GM19468 (cell line): ENCODE data around the gene FIGLA.

ENCODE experiments used
- ATAC-seq: cut with Tn5 transposase; IDR thresholded peaks from one replicate; pipeline ENCODE4 v1.9.1; 2021; ENCODE audit warnings: mild to moderate bottlenecking, moderate library complexity, moderate number of reproducible peaks; ENCODE audit not compliant: unreplicated experiment; ENCODE audit errors: extremely low read depth

The FIGLA gene

GRCh38 chr2:70777450-70777849 is 13.0 kb downstream of the FIGLA start:
- no peak for ATAC-seq

GRCh38 chr2:70776266-70776665 is 14.2 kb downstream of the FIGLA start:
- no peak for ATAC-seq

- ATAC-seq = no peak
Observed at GRCh38 chr2:70775141-70775540, 15.3 kb downstream of the FIGLA start.

- ATAC-seq = no peak
Observed at GRCh38 chr2:70772486-70773155, 17.8 kb downstream of the FIGLA start.

GRCh38 chr2:70771446-70771845 is 19.0 kb downstream of the FIGLA start:
- no peak for ATAC-seq

- ATAC-seq = no peak
Observed at GRCh38 chr2:70769450-70769849, 21.0 kb downstream of the FIGLA start.

GRCh38 chr2:70768590-70769085 is 21.8 kb downstream of the FIGLA start:
- ATAC-seq = no peak

GRCh38 chr2:70767699-70768589 is 22.5 kb downstream of the FIGLA start, which contains the start of gene ADD2:
Gene ADD2 (minus strand): TSS chr2:70768200. CDS start chr2:70706408, 61,792 bp downstream.
- ATAC-seq = no peak

GRCh38 chr2:70767079-70767698 is 23.3 kb downstream of the FIGLA start:
- no peak for ATAC-seq

- ATAC-seq = no peak
Observed at GRCh38 chr2:70766357-70767078, 23.9 kb downstream of the FIGLA start.

- ATAC-seq = no peak
Observed at GRCh38 chr2:70765507-70765906, 24.9 kb downstream of the FIGLA start.

GRCh38 chr2:70759446-70759845 is 31.0 kb downstream of the FIGLA start:
- no peak for ATAC-seq

- no peak for ATAC-seq
Observed at GRCh38 chr2:70757966-70758365, 32.5 kb downstream of the FIGLA start.

- ATAC-seq = no peak
Observed at GRCh38 chr2:70757360-70757759, 33.1 kb downstream of the FIGLA start.

GRCh38 chr2:70756128-70756527 is 34.3 kb downstream of the FIGLA start:
- ATAC-seq = no peak

GRCh38 chr2:70753902-70754301 is 36.5 kb downstream of the FIGLA start:
- ATAC-seq = no peak

GRCh38 chr2:70753031-70753430 is 37.4 kb downstream of the FIGLA start:
- no peak for ATAC-seq

GRCh38 chr2:70752396-70752795 is 38.0 kb downstream of the FIGLA start:
- ATAC-seq = no peak

GRCh38 chr2:70751881-70752280 is 38.6 kb downstream of the FIGLA start:
- no peak for ATAC-seq

GRCh38 chr2:70750320-70750719 is 40.1 kb downstream of the FIGLA start:
- ATAC-seq = no peak
